ENCODE results near the gene PPP1R3A.

DNA sequence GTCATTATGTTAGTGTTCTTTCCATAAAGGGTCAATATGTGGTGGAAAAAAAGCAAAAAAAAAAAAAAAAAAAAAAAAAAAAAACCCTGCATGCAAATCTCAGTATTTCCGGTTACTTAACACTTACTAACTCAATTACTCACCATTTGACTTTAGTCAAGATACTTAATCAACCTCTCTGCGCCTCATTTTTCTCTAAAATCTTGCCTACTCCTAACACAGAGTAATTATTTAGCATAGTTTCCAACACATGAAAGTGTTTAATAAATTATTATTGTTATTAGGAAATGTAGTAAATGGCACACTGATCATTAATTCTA lies 27.8 kb downstream of the PPP1R3A start:
- TF ChIP-seq, protein P1, sequence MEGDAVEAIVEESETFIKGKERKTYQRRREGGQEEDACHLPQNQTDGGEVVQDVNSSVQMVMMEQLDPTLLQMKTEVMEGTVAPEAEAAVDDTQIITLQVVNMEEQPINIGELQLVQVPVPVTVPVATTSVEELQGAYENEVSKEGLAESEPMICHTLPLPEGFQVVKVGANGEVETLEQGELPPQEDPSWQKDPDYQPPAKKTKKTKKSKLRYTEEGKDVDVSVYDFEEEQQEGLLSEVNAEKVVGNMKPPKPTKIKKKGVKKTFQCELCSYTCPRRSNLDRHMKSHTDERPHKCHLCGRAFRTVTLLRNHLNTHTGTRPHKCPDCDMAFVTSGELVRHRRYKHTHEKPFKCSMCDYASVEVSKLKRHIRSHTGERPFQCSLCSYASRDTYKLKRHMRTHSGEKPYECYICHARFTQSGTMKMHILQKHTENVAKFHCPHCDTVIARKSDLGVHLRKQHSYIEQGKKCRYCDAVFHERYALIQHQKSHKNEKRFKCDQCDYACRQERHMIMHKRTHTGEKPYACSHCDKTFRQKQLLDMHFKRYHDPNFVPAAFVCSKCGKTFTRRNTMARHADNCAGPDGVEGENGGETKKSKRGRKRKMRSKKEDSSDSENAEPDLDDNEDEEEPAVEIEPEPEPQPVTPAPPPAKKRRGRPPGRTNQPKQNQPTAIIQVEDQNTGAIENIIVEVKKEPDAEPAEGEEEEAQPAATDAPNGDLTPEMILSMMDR (IDR thresholded peaks at IDR 0.05), result no peak
- TF ChIP-seq POLR2A (IDR thresholded peaks at IDR 0.05), result no peak

All from heart left ventricle (tissue), 13 donors.